Cardiac fibroblast (primary cell): Measurements from ENCODE around the gene TMCC1.
A peak's percentile ranks its signal among the peaks of the same experiment; 100 is the strongest.

Experiments used
- DNase-seq, 2 donors: peaks; one replicate each; pipeline versions ENCODE4 v3.0.0 to v3.0.0-alpha.2; 2010; ENCODE audit warnings: low read depth in 2 of 2
- H3K4me3 ChIP-seq, 2 donors: replicated peaks in 1 of 2; 1 replicate in 1 of 2; 2 replicates in 1 of 2; pipeline ENCODE4 v1.5.1; 2011; ENCODE audit warnings: low read depth in 2 of 2, low read length in 2 of 2, mild to moderate bottlenecking in 2 of 2, moderate library complexity in 1 of 2
- CTCF ChIP-seq: IDR thresholded peaks from one replicate; pipeline ENCODE4 v1.5.1; 2011; ENCODE audit warnings: low read depth, mild to moderate bottlenecking, low read length, inconsistent platforms

The TMCC1 gene

GRCh38 chr3:129739634-129740033, 153.9 kb downstream of the TMCC1 start:
- no peak for TF ChIP-seq CTCF
- DNase-seq: no peak
- no peak overlapping the region for H3K4me3 ChIP-seq

DNA sequence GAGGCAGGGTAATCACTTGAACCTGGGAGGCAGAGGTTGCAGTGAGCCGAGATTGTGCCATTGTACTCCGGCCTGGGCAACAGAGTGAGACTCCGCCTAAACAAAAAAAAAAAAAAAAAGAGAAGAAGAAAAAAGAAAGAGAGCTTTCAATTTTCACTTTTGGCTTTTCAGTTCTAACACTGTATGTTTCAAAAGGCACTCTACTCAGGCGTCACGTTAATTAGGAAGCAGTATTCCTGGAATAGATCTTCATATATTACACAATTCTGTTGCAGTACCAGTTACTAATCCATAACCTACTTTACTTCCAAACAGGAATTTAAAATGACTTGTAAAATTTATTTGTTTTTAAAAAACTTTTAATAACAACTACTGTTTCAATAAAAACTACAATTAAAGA, 155.3 kb downstream of the TMCC1 start:
- no peak for DNase-seq
- no peak for TF ChIP-seq CTCF
- no peak overlapping the region for H3K4me3 ChIP-seq

DNA sequence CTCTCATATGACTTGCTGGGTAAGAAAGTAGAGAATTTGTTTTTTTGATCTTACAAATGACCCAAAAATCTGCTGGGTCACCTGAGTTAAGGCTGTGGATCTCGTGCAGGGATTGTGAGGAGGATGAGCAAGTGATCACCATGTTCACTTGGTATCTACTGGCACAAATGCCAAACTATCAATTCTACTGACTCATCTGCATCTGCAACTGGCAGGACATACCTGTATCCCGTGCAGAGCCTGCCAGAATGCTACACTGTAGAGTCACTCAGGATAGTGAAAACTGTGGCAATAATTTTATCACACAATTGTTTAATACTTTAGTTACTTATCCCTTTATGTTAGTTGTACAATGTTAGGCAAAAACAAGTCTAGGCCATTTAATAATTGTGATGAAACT, 157.4 kb downstream of the TMCC1 start:
- no peak for DNase-seq
- H3K4me3 ChIP-seq: no peak overlapping the region
- no peak for TF ChIP-seq CTCF

GRCh38 chr3:129735638-129736037, 157.9 kb downstream of the TMCC1 start:
- no peak for TF ChIP-seq CTCF
- DNase-seq: no peak

DNA sequence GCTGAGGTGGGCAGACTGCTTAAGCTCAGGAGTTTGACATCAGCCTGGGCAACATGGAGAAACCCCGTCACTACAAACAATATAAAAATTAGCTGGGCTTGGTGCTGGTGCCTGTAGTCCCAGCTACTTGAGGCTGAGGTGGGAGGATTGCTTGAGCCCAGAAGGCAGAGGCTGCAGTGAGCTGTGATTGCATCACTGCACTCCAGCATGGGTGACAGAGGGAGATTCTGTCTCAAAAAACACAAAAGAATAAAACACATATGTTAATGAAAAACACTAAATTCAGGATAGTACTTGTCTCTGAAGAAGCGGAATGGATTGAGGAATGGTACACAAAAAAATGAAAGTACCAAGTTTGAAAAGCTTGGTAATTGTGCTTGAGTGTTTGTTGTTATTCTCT, 159.1 kb downstream of the TMCC1 start:
- TF ChIP-seq CTCF: no peak
- no peak overlapping the region for H3K4me3 ChIP-seq
- no peak for DNase-seq

More at GRCh38 chr3:129735638-129736037, 157.9 kb downstream of the TMCC1 start:
- no peak overlapping the region for H3K4me3 ChIP-seq

- no peak for DNase-seq
- no peak for TF ChIP-seq CTCF
- H3K4me3 ChIP-seq: no peak overlapping the region
Measured at GRCh38 chr3:129732200-129732876, 161.2 kb downstream of the TMCC1 start.

GRCh38 chr3:129727707-129728106, 165.8 kb downstream of the TMCC1 start:
- peak in 1 of 2 donors; percentile 7 for DNase-seq
- TF ChIP-seq CTCF: no peak

More at GRCh38 chr3:129727707-129728106, 165.8 kb downstream of the TMCC1 start:
- H3K4me3 ChIP-seq: no peak overlapping the region
